Suprapubic skin (tissue), 4 donors: ENCODE data around the gene TMUB1. TPM values are rescaled to one million over a fixed set of nuclear protein-coding genes. Genes with fewer than 3 reads are reported as not detected.

Experiments
- DNase-seq, 2 donors: peaks; one replicate each; pipeline ENCODE4 v3.0.0-alpha.2; 2019; ENCODE audit warnings: low spot score in 2 of 2
- H3K27ac ChIP-seq: fragments of 200-600 bp; sonication (generic); one replicate; pipeline ENCODE4 v1.5.1; 2019
- H3K27me3 ChIP-seq: fragments of 200-600 bp; sonication (generic); one replicate; pipeline ENCODE4 v1.5.1; 2019
- H3K36me3 ChIP-seq: fragments of 200-600 bp; sonication (generic); one replicate; pipeline ENCODE4 v1.5.1; 2019
- H3K4me1 ChIP-seq: fragments of 200-600 bp; sonication (generic); one replicate; pipeline ENCODE4 v1.5.1; 2019
- H3K4me3 ChIP-seq: fragments of 200-600 bp; sonication (generic); one replicate; pipeline ENCODE4 v1.5.1; 2019; ENCODE audit warnings: mild to moderate bottlenecking
- H3K9me3 ChIP-seq: fragments of 200-600 bp; sonication (generic); one replicate; pipeline ENCODE4 v1.5.1; 2019
- CTCF ChIP-seq, 2 donors: fragments of 200-600 bp in 1 of 2; fragments of 450-650 bp in 1 of 2; sonication (generic) in 1 of 2; IDR thresholded peaks; one replicate each; pipeline ENCODE4 v1.5.1; 2016 to 2019; ENCODE audit warnings: antibody characterized with exemption in 2 of 2, mild to moderate bottlenecking in 1 of 2, moderate library complexity in 1 of 2
- EP300 ChIP-seq: sonication (generic); formaldehyde crosslinking; IDR thresholded peaks from one replicate; pipeline ENCODE4 v1.6.1; 2017; ENCODE audit warnings: antibody characterized with exemption
- POLR2A ChIP-seq, 2 donors: fragments of 450-650 bp; IDR thresholded peaks; one replicate each; pipeline ENCODE4 v1.6.1; 2017; ENCODE audit warnings: antibody characterized with exemption in 2 of 2, mild to moderate bottlenecking in 2 of 2, moderate library complexity in 2 of 2
- POLR2AphosphoS5 ChIP-seq, 3 donors: sonication (generic); formaldehyde crosslinking; IDR thresholded peaks; one replicate each; pipeline ENCODE4 v1.6.1; 2017; ENCODE audit warnings: antibody characterized with exemption in 3 of 3
- WGBS: methylation state at CpG from one replicate; pipeline ENCODE4 v1.1.5; 2018; 5-methylcytosine and 5-hydroxymethylcytosine counted together
- total RNA-seq, 4 donors: library from RNA; depleted of rRNA; stranded (reverse); fragments of >200 nt; gene quantifications; one replicate each; pipeline ENCODE4 v1.1.0, GENCODE V29; 2016

Gene TMUB1
- total RNA-seq, 4 donors from 2014 or later = 32.5 to 50.3 (median 45.7) TPM

DNA sequence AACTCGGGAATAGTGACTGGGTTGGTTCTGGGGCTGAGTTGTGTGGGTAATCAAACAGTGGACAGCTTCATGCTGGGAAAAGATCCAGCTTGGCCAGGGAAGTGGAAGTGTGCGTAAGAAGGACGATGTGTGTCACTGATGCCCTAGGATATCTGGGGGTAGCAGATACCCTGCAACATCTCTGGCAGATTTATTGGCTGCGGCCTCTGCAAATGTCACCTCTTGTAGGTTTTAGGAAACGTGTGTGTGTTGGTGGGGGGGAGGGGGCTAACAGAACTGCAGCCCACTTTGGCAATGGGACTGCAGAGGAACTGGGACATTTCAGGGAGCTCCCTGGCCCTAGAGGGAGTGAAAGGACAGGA lies 2.0 kb upstream of the TMUB1 start:
- H3K27ac ChIP-seq = peak overlapping the region; percentile 72

DNA sequence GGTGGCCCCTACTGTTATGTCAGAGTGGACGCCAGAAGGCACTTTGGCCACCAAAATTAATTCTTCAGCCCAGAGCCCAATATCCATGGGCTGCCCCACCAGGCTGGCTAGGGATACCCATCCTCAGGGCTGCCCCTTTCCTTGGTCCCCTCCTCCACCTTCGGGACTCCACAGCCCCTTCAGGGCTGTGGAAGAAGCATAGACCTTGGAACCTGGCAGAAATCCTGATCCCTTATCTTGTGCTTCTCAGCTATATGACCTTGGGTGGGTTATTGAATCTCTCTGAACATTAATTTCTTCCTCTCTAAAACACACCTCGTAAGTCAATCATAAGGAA lies 499 bp upstream of the TMUB1 start:
- H3K4me1 ChIP-seq = peaks cover 73% of the 10 kb centered on the region
- H3K27ac ChIP-seq = no peak overlapping the region
- TF ChIP-seq POLR2AphosphoS5 (IDR thresholded peaks at IDR 0.05) = no peak
- TF ChIP-seq CTCF (IDR thresholded peaks at IDR 0.05) = no peak
- no peak for TF ChIP-seq EP300
- TF ChIP-seq POLR2A (IDR thresholded peaks at IDR 0.05) = no peak
- DNase-seq = no peak
- H3K27me3 ChIP-seq = no peaks in the 10 kb centered on the region
- 38% methylated on average over 3 of the region's 3 CpGs for WGBS
- H3K36me3 ChIP-seq = no peaks in the 10 kb centered on the region
- H3K4me3 ChIP-seq = peak overlapping the region; percentile 75
- no peaks in the 10 kb centered on the region for H3K9me3 ChIP-seq

More for the DNA sequence above, 2.0 kb upstream of the TMUB1 start:
- peak overlapping the region; percentile 62 for H3K4me3 ChIP-seq
- H3K36me3 ChIP-seq = no peaks in the 10 kb centered on the region
- peaks cover 74% of the 10 kb centered on the region for H3K4me1 ChIP-seq
- H3K27me3 ChIP-seq = no peaks in the 10 kb centered on the region
- TF ChIP-seq POLR2A (IDR thresholded peaks at IDR 0.05) = no peak
- TF ChIP-seq EP300 = no peak
- TF ChIP-seq CTCF (IDR thresholded peaks at IDR 0.05) = no peak
- no peak for TF ChIP-seq POLR2AphosphoS5 (IDR thresholded peaks at IDR 0.05)
- no peaks in the 10 kb centered on the region for H3K9me3 ChIP-seq
- DNase-seq = peak in 1 of 2 donors; percentile 65
- 34% methylated on average over 5 of the region's 5 CpGs for WGBS

DNA sequence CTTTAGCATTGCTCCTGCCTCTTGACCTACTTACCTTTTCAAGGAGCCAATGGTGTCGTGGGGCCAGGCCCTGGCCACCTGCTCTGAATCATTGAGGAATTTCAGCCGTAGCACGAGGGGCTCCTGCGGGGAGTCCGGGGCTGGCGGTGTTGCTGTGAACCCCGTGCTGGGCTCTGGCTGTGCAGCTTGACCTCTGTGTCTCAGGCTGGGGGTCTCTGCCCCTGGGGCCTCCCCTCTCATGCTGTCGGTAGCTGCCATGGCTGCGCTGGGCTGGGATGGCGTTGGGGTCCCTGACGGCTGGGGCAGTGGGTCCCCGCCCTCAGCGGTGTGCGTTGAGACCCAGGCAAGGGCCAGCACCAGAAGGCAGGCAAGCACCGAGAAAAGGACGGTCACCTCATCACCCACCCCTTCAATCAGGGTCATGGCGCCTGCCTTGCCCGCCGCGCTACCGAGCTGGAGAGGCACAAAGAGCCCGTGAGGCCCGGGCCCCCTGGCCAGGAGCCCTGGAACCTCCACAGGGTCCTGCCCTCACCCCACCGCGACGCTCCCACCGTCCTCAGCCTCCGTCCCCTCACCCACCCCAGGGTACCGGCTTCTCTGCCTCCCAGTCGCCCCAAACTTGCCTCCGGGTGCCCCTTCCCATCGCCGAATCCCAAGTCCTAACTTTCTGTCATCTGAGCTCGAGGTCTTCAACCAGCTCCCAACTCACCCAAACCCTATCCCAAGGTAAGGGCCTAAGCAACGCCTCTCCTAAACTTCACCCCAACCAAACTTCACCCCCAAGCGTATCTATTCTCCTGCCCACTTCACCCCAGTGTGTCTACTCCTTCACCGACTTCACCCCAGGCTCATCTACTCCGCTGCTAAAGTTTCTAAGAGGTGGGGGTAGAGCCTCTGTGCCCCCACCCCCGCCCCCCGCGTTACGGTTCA lies 887 bp downstream of the TMUB1 start:
- DNase-seq = peak in 1 of 2 donors; percentile 74
- Histone ChIP-seq H3K27ac (peak overlapping the region; percentile 91), H3K4me1 (peaks cover 73% of the 10 kb centered on the region), H3K4me3 (peak overlapping the region; percentile 75), H3K36me3 (peaks cover 4% of the 10 kb centered on the region), H3K27me3 (no peaks in the 10 kb centered on the region), H3K9me3 (no peaks in the 10 kb centered on the region)
- 42% methylated on average over 31 of the region's 42 CpGs for WGBS
- TF ChIP-seq POLR2AphosphoS5 (IDR thresholded peaks at IDR 0.05) (no peak), POLR2A (IDR thresholded peaks at IDR 0.05) (no peak), EP300 (no peak), CTCF (IDR thresholded peaks at IDR 0.05) (no peak)

- Histone ChIP-seq H3K27ac (peak overlapping the region; percentile 91), H3K27me3 (no peaks in the 10 kb centered on the region), H3K9me3 (no peaks in the 10 kb centered on the region), H3K36me3 (peaks cover 14% of the 10 kb centered on the region), H3K4me3 (peak overlapping the region; percentile 75), H3K4me1 (peaks cover 78% of the 10 kb centered on the region)
- TF ChIP-seq POLR2AphosphoS5 (IDR thresholded peaks at IDR 0.05) = no peak
- DNase-seq = peak in 1 of 2 donors; percentile 74
- WGBS = 23% methylated on average over 43 of the region's 64 CpGs
Observed at GRCh38 chr7:151081170-151082101, 1.9 kb downstream of the TMUB1 start.

DNA sequence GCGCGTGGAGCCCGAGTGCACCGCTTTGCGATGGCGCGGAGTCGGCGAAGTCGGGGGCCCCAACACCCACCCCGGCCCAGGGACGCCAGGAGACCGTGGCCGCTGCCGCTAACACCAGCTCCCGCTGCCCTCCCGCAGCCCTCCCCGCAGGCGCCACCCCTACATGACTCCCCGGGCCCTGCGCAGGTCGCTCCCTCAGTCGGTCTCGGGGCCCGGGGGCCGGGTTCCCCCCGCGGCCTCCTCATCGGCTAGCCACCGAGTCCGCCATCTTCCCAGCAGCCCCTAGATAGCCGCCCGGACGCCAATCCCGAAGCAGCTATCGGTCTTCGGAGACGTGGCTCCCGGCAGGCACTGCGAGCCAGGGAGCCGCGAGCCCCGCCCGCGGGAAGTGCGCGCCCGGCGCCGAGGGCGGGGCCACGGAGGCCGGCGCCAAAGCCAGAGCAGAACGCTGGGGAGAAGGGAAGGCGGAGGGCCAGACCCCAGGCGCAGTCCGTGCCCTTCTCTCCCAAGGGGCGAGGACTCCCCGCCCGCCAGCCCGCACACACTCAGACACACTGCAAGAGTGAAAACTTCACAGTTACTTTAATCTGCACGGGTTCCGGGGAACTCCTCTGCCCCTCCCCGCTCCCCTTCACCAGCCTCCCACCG lies 2.6 kb downstream of the TMUB1 start, which contains the start of gene FASTK:
Gene FASTK (minus strand): TSS at position 288 of the 648 bp plus-strand sequence. CDS start 43 bp downstream, at position 245.
- H3K27me3 ChIP-seq = no peaks in the 10 kb centered on the region
- peak; percentile 92 to 93 for DNase-seq
- peaks cover 74% of the 10 kb centered on the region for H3K4me1 ChIP-seq
- no peaks in the 10 kb centered on the region for H3K9me3 ChIP-seq
- peak within 1 kb of the TSS; percentile 75 for H3K4me3 ChIP-seq
- H3K36me3 ChIP-seq = peaks cover 22% of the 10 kb centered on the region
- no peak for TF ChIP-seq CTCF (IDR thresholded peaks at IDR 0.05)
- TF ChIP-seq POLR2AphosphoS5 (IDR thresholded peaks at IDR 0.05) = no peak
- no peak for TF ChIP-seq EP300
- peak in 1 of 2 donors; percentile 53 for TF ChIP-seq POLR2A (IDR thresholded peaks at IDR 0.05)
- WGBS = no CpG with 5 or more reads among the region's 66 CpGs
- H3K27ac ChIP-seq = peak within 1 kb of the TSS; percentile 91
